Psoas muscle (tissue), 8 donors: ENCODE data around the gene CAMTA1. TPM values are rescaled to one million over a fixed set of nuclear protein-coding genes. Genes with fewer than 3 reads are reported as not detected.

ENCODE experiments used
- ATAC-seq, 4 donors: fragments of 200-7000 bp; cut with Tn5 transposase; one replicate each; pipeline ENCODE4 v1.9.1; 2020; ENCODE audit warnings: moderate library complexity in 3 of 4, mild to moderate bottlenecking in 2 of 4
- DNase-seq, 2 donors: peaks; one replicate each; pipeline ENCODE4 v3.0.0-alpha.2; 2020
- H3K27ac ChIP-seq: fragments of 200-600 bp; one replicate; pipeline ENCODE4 v1.8.0; 2022
- H3K27me3 ChIP-seq, 3 donors: fragments of 200-600 bp in 1 of 3; one replicate each; pipeline versions ENCODE4 v1.6.1 to v1.8.0; 2013 to 2022; ENCODE audit warnings: low read length in 2 of 3, mild to moderate bottlenecking in 2 of 3, moderate library complexity in 1 of 3; ENCODE audit not compliant: insufficient read depth in 3 of 3
- H3K36me3 ChIP-seq, 2 donors: fragments of 200-600 bp in 1 of 2; one replicate each; pipeline versions ENCODE4 v1.6.1 to v1.8.0; 2013 to 2022; ENCODE audit warnings: low read depth in 1 of 2, mild to moderate bottlenecking in 1 of 2, moderate library complexity in 1 of 2; ENCODE audit not compliant: insufficient read depth in 1 of 2
- H3K4me1 ChIP-seq: fragments of 200-600 bp; one replicate; pipeline ENCODE4 v1.8.0; 2022
- H3K4me3 ChIP-seq: fragments of 200-600 bp; one replicate; pipeline ENCODE4 v1.8.0; 2022; ENCODE audit warnings: mild to moderate bottlenecking
- H3K9me3 ChIP-seq: fragments of 200-600 bp; one replicate; pipeline ENCODE4 v1.8.0; 2022
- WGBS, 3 donors: extraction: QIAGEN DNeasy Blood & Tissue Kit; methylation state at CpG; one replicate each; pipeline versions ENCODE4 v1.1.6 to v1.1.7; 2013; 5-methylcytosine and 5-hydroxymethylcytosine counted together
- intact Hi-C, 2 donors: fragments of 100-400 bp; cut with DNase I; formaldehyde crosslinking; loops; one replicate each; pipeline versions ENCODE4 v1.11.0 to v1.14.2; 2022
- polyA plus RNA-seq, 3 donors: library from polyadenylated mRNA; stranded (reverse); fragments of 200-250 nt; gene quantifications; one replicate each; pipeline ENCODE4 v1.2.3, GENCODE V29; 2013
- total RNA-seq, 4 donors: library from RNA; stranded (reverse); fragmentation: NEBNext Ultra II Directional in 2 of 4; extraction: Animal tissue kit (Norgen Biotek cat#: 25700) in 2 of 4; gene quantifications; one replicate each; pipeline versions ENCODE4 v1.2.1 to v1.2.4, GENCODE V29; 2021 to 2023
- TF ChIP-seq, protein P1 (sequence below): fragments of 200-600 bp; IDR thresholded peaks from one replicate; pipeline ENCODE4 v1.8.0; 2022; ENCODE audit warnings: antibody characterized with exemption
- donor health status: healthy with polysubstance abuse.
- donor health status: DM: no; HTN: no; CAD: no; lungs with moderate emphysema.
- donor health status: Bipolar disorder and iron deficiency.
- donor health status: healthy.
- donor health status: DM: yes; HTN: yes; CAD: no.
- donor health status: DM: no; HTN: no; CAD: no.
- donor health status: DM: no; HTN: no; CAD: no.
- donor health status: DM: yes; HTN: yes; CAD: no.

Gene CAMTA1
- total and polyA plus RNA-seq, 7 donors, result 64.6 to 206 (median 76.5) TPM

GRCh38 chr1:7420098-7420445, 634.8 kb downstream of the CAMTA1 start:
- WGBS, 3 donors, result 78 to 81% (median 81%) methylated on average over 9 of the region's 9 CpGs
- Histone ChIP-seq H3K9me3 (no peaks in the 10 kb centered on the region), H3K27me3 (no peaks in the 10 kb centered on the region), H3K4me1 (no peaks in the 10 kb centered on the region), H3K27ac (no peak overlapping the region), H3K4me3 (no peak overlapping the region), H3K36me3 (no peaks in the 10 kb centered on the region)
- TF ChIP-seq, protein P1, sequence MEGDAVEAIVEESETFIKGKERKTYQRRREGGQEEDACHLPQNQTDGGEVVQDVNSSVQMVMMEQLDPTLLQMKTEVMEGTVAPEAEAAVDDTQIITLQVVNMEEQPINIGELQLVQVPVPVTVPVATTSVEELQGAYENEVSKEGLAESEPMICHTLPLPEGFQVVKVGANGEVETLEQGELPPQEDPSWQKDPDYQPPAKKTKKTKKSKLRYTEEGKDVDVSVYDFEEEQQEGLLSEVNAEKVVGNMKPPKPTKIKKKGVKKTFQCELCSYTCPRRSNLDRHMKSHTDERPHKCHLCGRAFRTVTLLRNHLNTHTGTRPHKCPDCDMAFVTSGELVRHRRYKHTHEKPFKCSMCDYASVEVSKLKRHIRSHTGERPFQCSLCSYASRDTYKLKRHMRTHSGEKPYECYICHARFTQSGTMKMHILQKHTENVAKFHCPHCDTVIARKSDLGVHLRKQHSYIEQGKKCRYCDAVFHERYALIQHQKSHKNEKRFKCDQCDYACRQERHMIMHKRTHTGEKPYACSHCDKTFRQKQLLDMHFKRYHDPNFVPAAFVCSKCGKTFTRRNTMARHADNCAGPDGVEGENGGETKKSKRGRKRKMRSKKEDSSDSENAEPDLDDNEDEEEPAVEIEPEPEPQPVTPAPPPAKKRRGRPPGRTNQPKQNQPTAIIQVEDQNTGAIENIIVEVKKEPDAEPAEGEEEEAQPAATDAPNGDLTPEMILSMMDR, result no peak
- DNase-seq (no peak), ATAC-seq (no peak)
- intact Hi-C loops, result no loop called here

DNA sequence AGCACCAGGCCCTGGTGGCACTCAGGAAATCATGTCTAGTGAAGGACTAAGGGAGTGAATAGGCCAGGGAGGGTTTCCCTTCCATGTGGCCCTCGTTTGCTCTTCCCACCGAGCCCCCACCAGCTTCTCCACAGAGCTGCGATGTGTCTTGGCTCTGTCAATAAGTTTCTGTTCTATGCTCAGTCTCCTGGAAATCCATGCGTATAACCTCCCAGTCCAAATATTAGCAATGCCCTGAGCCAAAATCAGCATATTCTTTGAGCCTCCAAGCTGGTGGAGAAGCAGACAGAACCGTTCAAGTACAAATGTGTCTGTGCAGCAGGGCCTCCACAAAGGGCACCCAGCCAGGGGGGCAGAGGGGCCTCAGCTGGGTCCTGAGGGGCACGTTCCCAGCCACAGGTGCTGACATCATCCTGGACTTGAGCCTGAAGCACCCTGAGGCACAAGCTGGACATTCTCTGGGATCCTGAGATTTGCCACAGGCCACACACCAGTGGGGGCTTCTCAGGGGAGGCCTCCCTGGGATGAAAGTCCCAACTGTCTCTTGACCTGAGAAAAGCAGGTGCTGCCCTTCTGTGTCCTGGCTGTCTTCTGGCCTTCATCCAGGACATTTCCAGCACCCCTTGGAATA, 635.3 kb downstream of the CAMTA1 start:
- Histone ChIP-seq H3K4me3 (no peak overlapping the region), H3K36me3 (no peaks in the 10 kb centered on the region), H3K9me3 (no peaks in the 10 kb centered on the region), H3K4me1 (no peaks in the 10 kb centered on the region), H3K27me3 (no peaks in the 10 kb centered on the region), H3K27ac (no peak overlapping the region)
- 65 to 68% (median 65%) methylated on average over 6 of the region's 6 CpGs for WGBS, 3 donors
- DNase-seq, result no peak
- TF ChIP-seq, protein P1, result no peak
- intact Hi-C loops, result no loop called here
- no peak for ATAC-seq

GRCh38 chr1:7421471-7422075, 636.3 kb downstream of the CAMTA1 start:
- Histone ChIP-seq H3K9me3 (no peaks in the 10 kb centered on the region), H3K27ac (no peak overlapping the region), H3K36me3 (no peaks in the 10 kb centered on the region), H3K4me3 (no peak overlapping the region), H3K27me3 (no peaks in the 10 kb centered on the region), H3K4me1 (no peaks in the 10 kb centered on the region)
- intact Hi-C loops, result no loop called here
- DNase-seq, result no peak
- ATAC-seq, result no peak
- TF ChIP-seq, protein P1, result no peak
- WGBS, 3 donors, result 85 to 95% (median 88%) methylated on average over 12 of the region's 12 CpGs

DNA sequence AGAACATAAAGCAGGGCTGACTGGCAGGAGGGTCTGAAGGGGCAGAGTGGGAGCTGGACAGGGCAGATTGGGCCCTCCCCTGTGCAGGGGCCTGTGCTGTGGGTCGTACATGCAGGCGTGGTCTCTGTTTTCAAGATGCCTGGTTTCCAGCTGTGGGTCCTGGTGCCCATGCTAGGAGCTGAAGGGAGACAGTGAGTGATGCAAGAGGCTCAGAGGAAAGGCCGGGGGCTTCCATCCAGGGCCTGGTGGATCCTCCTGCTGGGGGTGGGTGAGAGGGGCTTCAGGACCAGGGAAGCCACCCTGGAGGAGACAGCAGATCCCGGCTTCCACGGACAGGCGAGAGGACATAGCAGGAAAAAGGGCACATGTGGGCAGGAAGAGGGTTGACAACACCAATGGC, 636.8 kb downstream of the CAMTA1 start:
- H3K4me1 ChIP-seq, result no peaks in the 10 kb centered on the region
- intact Hi-C loops, result no loop called here
- H3K9me3 ChIP-seq, result no peaks in the 10 kb centered on the region
- H3K4me3 ChIP-seq, result no peak overlapping the region
- H3K27me3 ChIP-seq, result no peaks in the 10 kb centered on the region
- no peak for DNase-seq
- TF ChIP-seq, protein P1, result no peak
- H3K36me3 ChIP-seq, result no peaks in the 10 kb centered on the region
- WGBS, 3 donors, result 85 to 95% (median 91%) methylated on average over 6 of the region's 6 CpGs
- no peak overlapping the region for H3K27ac ChIP-seq
- no peak for ATAC-seq

DNA sequence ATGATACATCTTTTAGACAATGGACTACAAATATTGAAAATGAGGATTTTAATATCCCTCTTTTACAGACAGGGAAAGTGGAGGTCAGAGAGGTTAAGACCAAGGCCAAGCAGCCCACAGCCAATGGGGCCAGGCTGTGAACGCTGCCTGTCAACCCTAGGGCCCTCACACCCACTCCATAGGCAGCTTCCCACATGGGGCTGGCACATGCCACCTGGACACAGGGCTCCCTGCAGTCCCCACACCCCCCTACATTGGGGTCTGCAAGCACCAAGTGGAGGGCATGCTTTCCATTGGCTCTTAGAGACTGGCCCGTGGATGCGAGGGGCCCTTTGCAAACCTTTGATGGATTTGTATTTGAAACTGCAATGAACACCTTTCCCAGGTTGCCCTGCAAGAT, 637.3 kb downstream of the CAMTA1 start:
- 91 to 92% (median 92%) methylated on average over 3 of the region's 3 CpGs for WGBS, 3 donors
- DNase-seq, result no peak

More for the DNA sequence above, 637.3 kb downstream of the CAMTA1 start:
- no peak overlapping the region for H3K4me3 ChIP-seq
- H3K9me3 ChIP-seq, result no peaks in the 10 kb centered on the region
- H3K4me1 ChIP-seq, result no peaks in the 10 kb centered on the region
- intact Hi-C loops, result no loop called here
- H3K27me3 ChIP-seq, result no peaks in the 10 kb centered on the region
- no peaks in the 10 kb centered on the region for H3K36me3 ChIP-seq
- ATAC-seq, result no peak
- TF ChIP-seq, protein P1, result no peak
- H3K27ac ChIP-seq, result no peak overlapping the region
